ENCODE measurements around the gene UNC119B. TPM values are rescaled to one million over a fixed set of nuclear protein-coding genes. Genes with fewer than 3 reads are reported as not detected.

Gene UNC119B
- total and polyA plus RNA-seq, 2 experiments from 2014 or later = 9.9 to 51.3 TPM

DNA sequence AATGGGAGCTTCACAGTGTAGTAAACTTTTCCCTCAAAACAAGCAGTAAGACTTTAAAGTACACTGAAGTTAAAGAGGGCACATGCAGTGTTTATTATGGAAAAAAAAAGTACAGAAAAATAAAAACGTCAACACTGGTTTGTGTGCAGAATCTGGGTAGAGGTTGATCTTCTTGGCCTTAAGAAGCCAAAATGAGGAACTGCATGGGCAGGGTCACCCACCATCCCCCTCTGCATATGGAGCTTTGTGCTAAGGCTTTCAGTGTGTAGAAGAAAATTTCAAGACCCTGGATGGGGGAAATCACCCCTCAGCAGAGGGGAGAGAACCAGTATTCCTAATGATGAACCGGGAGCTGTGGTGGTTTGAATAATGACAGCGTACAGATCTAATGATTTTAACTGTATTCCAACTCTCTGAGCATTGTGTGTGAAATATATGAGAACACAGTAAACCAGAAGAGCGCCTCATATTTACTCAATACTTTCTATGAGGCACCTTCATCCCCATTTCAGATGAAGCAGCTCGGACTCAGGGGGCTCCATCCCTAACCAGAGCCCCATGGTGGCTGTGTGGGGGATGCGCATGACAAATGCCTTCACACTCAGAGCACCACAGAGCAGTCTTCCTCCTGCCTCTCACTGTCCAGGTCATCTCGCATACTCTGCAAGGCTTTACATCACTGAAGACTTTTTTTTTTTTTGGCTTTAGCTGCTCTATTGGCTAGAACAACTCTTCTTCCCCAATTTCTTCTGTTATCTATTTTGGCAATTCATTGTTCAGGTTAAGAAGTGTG is 48.7 kb downstream of the UNC119B start:
- Histone ChIP-seq H3K36me3 (ENCODE audit: insufficient read depth) (0 out of 2 replicates have a peak, but pooled peaks cover under 1% of the 10 kb centered on the region), H3K27ac (ENCODE audit: low read depth) (0 out of 2 replicates have a peak overlapping the region, but pooled peaks have one; percentile 50), H3K27me3 (ENCODE audit: insufficient read depth) (no peaks in the 10 kb centered on the region), H3K4me3 (no peak overlapping the region), H3K9me2 (ENCODE audit: insufficient read depth) (no peaks in the 10 kb centered on the region), H3F3A (replicated peaks; ENCODE audit: low read depth) (no peaks in the 10 kb centered on the region), H2AFZ (no peak overlapping the region), H3K4me1 (ENCODE audit: insufficient read depth) (peaks cover 5% of the 10 kb centered on the region; the same call in 1 of the 2 replicates), H3K4me2 (peak overlapping the region; percentile 40; the same call in 1 of the 2 replicates), H3K79me2 (replicated peaks; ENCODE audit: insufficient read depth) (no peaks in the 10 kb centered on the region), H4K20me1 (replicated peaks; ENCODE audit: insufficient read depth) (no peaks in the 10 kb centered on the region)
- TF ChIP-seq POLR2AphosphoS5 (IDR thresholded peaks at IDR 0.05; ENCODE audit: low read depth) = no peak
- TF ChIP-seq ETS1 (IDR thresholded peaks at IDR 0.05) = no peak
- TF ChIP-seq CREB1 (CRISPR knock-in tag; IDR thresholded peaks at IDR 0.05; ENCODE audit: low read depth) = no peak
- TF ChIP-seq ZNF331 (CRISPR knock-in tag; IDR thresholded peaks at IDR 0.05; ENCODE audit: low read depth) = no peak
- ATAC-seq (peak; percentile 86), DNase-seq (ENCODE audit: low spot score) (no peak)
- Mint-ChIP-seq H3K4me3 (no peak overlapping the region), H3K27me3 (ENCODE audit: insufficient read depth, low read depth, poor library complexity) (peaks cover 6% of the 10 kb centered on the region), H3K4me1 (peaks cover 22% of the 10 kb centered on the region), H3K9me3 (peaks cover 8% of the 10 kb centered on the region; the same call in 2 of the 3 replicates), H3K36me3 (ENCODE audit: low read depth) (peaks cover 16% of the 10 kb centered on the region; the same call in 2 of the 3 replicates), H3K27ac (no peak overlapping the region; the same call in 1 of the 2 replicates)

DNA sequence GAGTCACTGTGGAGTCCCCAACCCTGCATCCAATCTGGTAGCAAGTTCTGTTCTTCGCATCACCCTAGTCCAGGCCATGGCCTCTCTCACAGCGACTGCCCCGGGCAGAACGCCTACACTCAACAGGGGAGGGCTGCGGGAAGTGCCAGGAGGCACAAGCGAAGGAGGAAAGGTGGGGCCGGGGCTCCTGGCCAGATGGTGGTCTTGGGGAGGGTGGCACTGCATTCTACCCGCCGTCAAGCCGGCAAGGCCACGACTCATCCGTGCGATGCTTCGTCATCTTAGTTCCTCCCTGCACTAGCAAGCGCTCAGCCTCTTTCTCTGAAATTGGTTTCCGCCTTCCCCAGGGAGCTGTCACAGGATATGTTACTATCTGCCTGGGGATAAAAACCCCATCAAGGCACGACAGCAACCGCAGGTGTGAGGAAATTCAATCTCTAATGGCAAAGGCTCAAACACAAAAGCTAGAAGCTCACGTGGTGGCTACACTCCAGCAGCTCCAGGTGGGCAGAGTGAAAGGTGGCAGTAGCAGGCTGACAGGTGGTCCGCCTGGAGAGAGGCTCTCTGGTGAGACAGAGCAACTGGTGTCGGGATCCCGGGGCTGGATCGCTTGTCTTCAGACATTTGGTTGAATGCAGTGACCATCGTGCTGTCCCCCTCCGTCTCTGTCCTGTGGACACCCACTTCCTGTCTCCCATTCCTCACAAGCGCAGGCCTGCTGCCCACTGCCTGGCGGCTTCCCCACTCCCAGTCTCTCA is 49.5 kb downstream of the UNC119B start:
- peak overlapping the region; percentile 58; the same call in 1 of the 2 replicates for H3K27ac Mint-ChIP-seq
- H3K36me3 ChIP-seq (ENCODE audit: insufficient read depth) = peaks cover 3% of the 10 kb centered on the region; the same call in 1 of the 2 replicates
- no peak for TF ChIP-seq EZH2 (IDR thresholded peaks at IDR 0.05; ENCODE audit: low read depth, unreplicated experiment)
- TF ChIP-seq STAT1 (IDR thresholded peaks at IDR 0.05; ENCODE audit: unreplicated experiment) = no peak
- no peak for TF ChIP-seq JUNB (IDR thresholded peaks at IDR 0.05; ENCODE audit: unreplicated experiment)
- no peak for TF ChIP-seq EZH2phosphoT487 (IDR thresholded peaks at IDR 0.05; ENCODE audit: unreplicated experiment)
- TF ChIP-seq CREB1 (CRISPR knock-in tag; IDR thresholded peaks at IDR 0.05; ENCODE audit: low read depth) = no peak
- no peak for TF ChIP-seq NANOG (IDR thresholded peaks at IDR 0.05; ENCODE audit: borderline replicate concordance)
- no peak for TF ChIP-seq ETS1 (IDR thresholded peaks at IDR 0.05)
- TF ChIP-seq ZNF462 (CRISPR knock-in tag; IDR thresholded peaks at IDR 0.05) = no peak

More for the DNA sequence above, 49.5 kb downstream of the UNC119B start:
- peaks cover 6% of the 10 kb centered on the region for H3K27me3 Mint-ChIP-seq (ENCODE audit: insufficient read depth, low read depth, poor library complexity)
- no peak overlapping the region for H2AFZ ChIP-seq
- no peaks in the 10 kb centered on the region for H3K27me3 ChIP-seq (ENCODE audit: insufficient read depth)
- H3K27ac ChIP-seq (ENCODE audit: low read depth) = 0 out of 2 replicates have a peak overlapping the region, but pooled peaks have one; percentile 50
- peaks cover 4% of the 10 kb centered on the region; the same call in 2 of the 3 replicates for H3K9me3 Mint-ChIP-seq
- H3F3A ChIP-seq (replicated peaks; ENCODE audit: low read depth) = no peaks in the 10 kb centered on the region
- no peaks in the 10 kb centered on the region for H3K9me2 ChIP-seq (ENCODE audit: insufficient read depth)
- no peaks in the 10 kb centered on the region for H4K20me1 ChIP-seq (replicated peaks; ENCODE audit: insufficient read depth)
- DNase-seq (ENCODE audit: low spot score) (no peak), ATAC-seq (peak; percentile 54)
- H3K36me3 Mint-ChIP-seq (ENCODE audit: low read depth) = peaks cover 23% of the 10 kb centered on the region
- peak overlapping the region; percentile 40; the same call in 1 of the 2 replicates for H3K4me2 ChIP-seq
- H3K79me2 ChIP-seq (replicated peaks; ENCODE audit: insufficient read depth) = no peaks in the 10 kb centered on the region
- peaks cover 22% of the 10 kb centered on the region for H3K4me1 Mint-ChIP-seq
- no peak overlapping the region for H3K4me3 Mint-ChIP-seq
- H3K4me3 ChIP-seq = no peak overlapping the region
- H3K4me1 ChIP-seq (ENCODE audit: insufficient read depth) = peaks cover 5% of the 10 kb centered on the region; the same call in 1 of the 2 replicates
